HG03060 (cell line): ENCODE results near the gene PABPC3.

Experiments used
- ATAC-seq: cut with Tn5 transposase; IDR thresholded peaks from one replicate; pipeline ENCODE4 v1.9.1; 2021; ENCODE audit warnings: low read depth, moderate number of reproducible peaks; ENCODE audit not compliant: unreplicated experiment

Gene PABPC3

GRCh38 chr13:25095851-25096453, at the start of gene PABPC3:
TSS of gene PABPC3 (plus strand) at chr13:25096136. CDS start at chr13:25096199, 63 bp downstream.
- no peak for ATAC-seq

DNA sequence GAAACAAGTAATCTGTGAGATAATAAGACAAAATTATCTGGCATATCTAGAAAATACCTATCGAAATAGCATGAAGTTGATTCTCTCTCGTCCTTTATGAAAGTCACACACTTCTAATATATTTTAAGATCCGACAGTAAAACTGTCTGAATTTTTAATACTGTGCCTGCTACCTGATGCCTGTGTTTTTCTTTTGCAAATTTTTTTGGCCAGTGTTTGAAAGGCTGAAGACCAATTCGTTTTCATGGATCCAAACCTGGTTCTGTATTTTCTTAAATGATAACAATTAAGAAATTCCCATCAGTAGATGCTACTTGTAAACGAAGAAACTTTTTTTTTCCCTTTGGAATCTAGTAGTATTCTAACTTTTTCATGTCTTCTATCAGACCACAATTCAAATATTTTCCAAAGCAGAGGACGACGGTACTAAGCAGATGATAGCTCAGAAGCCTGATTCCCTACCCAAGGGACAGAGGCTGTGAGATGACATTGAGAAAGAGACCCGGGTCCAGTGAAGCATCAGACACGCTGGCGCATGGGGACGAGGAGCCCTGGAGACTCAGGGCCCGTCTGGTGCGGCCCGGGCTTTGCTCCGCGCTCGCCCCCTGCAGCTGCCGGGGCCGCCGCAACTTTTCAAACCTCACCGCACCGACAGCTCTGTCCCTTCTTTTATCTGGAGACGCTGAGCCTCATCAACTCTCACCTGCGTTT, 49.5 kb upstream of the PABPC3 start:
- no peak for ATAC-seq

GRCh38 chr13:25046985-25047511, 48.9 kb upstream of the PABPC3 start:
- no peak for ATAC-seq

DNA sequence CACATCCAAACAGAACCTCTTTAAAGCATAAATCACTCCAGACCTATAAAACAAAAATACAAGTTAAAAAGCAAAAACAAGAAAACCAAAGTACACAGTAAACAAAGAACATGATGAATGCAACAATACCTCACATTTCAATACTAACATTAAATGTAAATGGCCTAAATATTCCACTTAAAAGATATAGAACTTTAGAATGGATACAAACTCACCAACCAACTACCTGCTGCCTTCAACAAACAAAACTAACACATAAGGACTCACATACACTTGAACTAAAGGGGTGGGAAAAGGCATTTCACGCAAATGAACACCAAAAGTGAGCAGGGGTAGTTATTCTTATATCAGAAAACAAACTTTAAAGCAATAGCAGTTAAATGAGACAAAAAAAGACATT, 44.9 kb upstream of the PABPC3 start:
- no peak for ATAC-seq

- ATAC-seq: no peak
These were observed 36.8 kb upstream of the PABPC3 start for GRCh38 chr13:25059166-25059565.

DNA sequence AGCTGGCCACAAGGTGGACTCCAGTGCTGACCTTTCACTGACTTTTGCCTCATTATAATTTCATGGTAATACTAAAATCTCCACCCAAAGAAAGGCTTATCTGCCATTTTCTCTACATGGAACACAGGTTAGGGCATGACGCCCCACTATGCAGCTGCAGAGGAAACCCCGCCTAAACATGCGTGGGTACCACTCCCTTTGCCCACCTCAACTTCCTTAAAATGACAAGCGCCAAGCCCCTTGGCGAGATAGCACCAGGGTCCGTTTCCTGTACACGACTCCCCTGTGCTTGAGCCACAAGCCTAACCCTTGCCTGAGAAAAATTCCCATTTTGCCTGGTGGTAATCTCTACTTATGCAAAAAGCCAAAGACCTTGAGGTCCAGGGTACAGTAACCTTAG, 36.0 kb upstream of the PABPC3 start:
- ATAC-seq: no peak

- ATAC-seq: no peak
These were observed 33.5 kb upstream of the PABPC3 start for GRCh38 chr13:25062479-25062878.

- ATAC-seq: no peak
These were observed 31.5 kb upstream of the PABPC3 start for GRCh38 chr13:25064396-25064795.

- no peak for ATAC-seq
These were observed 29.8 kb upstream of the PABPC3 start for GRCh38 chr13:25065974-25066770.

GRCh38 chr13:25067064-25067463, 28.9 kb upstream of the PABPC3 start:
- no peak for ATAC-seq

- no peak for ATAC-seq
These were observed 27.1 kb upstream of the PABPC3 start for GRCh38 chr13:25068810-25069209.

DNA sequence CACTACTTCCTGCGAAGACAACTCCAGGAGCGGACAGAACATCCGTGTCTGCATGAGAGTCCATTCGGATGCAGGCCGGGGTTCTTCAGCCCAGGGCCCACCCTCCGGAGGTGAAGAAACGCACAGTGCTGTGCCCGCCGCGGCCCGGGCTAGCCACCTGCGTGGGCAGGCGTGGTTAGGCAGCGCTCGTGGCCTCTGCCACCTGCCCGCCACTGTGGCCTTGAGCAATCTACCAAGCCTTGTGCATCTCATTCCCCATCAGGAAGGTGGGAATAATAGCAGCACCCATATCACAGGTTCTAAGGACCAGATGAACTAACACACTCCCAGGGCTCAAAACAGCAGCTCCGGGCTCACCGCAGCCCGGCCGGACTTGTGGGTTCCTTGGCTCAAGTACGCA, 26.7 kb upstream of the PABPC3 start:
- ATAC-seq: no peak

- no peak for ATAC-seq
These were observed 26.0 kb upstream of the PABPC3 start for GRCh38 chr13:25069911-25070310.

DNA sequence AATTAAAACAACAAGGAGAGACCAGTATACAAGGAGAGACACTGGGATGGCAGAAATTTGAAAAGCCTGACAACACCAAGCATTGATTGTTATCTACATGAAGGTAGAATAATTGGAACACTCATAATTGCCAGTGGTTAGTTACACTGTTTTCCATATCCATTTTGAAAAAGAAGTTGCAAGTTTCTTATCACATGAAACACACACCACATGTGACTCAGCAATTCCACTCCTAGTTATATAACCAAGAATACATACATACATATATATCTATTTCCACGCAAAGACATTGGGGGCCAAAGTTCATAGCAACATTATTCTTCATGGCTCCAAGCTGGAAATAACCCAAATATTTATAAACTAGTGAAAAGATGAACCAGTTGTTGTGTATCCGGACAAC, 15.2 kb upstream of the PABPC3 start:
- ATAC-seq: no peak

DNA sequence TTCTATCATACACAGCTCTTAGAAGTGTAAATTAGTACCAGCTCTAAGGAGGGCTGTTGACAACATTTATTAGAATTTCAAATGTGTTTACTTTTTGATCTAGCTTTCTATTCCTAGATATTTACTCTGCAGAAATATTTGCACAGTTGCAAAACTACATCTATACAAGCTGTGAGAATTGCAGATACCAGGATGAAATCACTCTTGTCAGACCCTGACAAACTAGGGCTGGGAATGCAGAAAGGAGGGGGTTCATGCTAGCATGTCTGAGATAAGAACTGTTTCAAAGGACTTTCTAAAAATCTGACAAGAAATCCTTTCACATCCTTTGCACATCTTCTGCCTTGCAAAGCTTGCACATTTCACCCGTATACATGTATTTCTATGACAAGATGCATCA, 11.8 kb upstream of the PABPC3 start:
- ATAC-seq: no peak

GRCh38 chr13:25085125-25085742, 10.7 kb upstream of the PABPC3 start:
- ATAC-seq: no peak

GRCh38 chr13:25088562-25089221, 7.2 kb upstream of the PABPC3 start:
- no peak for ATAC-seq

- ATAC-seq: no peak
These were observed 1.5 kb downstream of the PABPC3 start for GRCh38 chr13:25097426-25097825.

DNA sequence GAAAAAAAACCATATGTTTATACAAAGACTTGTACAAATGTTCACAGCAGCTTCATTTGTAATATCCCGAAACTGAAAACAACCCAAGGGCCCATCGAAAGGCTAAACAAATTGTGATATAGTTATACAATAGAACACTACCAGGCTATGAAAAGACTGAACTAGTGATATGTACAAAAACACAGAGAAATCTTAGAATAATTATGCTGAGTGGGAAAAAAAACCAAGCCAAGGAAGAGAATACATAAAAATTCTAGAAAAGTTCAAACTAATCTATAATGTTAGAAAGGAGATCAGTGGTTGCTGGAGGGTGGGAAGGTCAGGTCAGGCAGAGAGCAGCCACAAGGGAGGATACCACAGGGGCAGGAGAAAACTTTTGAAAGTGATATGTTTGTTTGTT, 7.8 kb downstream of the PABPC3 start:
- no peak for ATAC-seq

- ATAC-seq: no peak
These were observed 13.4 kb downstream of the PABPC3 start for GRCh38 chr13:25109341-25109740.
